ENCODE measurements around the gene PDS5B. TPM values are rescaled to one million over a fixed set of nuclear protein-coding genes. Genes with fewer than 3 reads are reported as not detected.

Gene PDS5B
- total and polyA plus RNA-seq, 2 donors (not counting 1 experiment from before 2014, with no cell fraction given) = 6.6 to 62.9 TPM

DNA sequence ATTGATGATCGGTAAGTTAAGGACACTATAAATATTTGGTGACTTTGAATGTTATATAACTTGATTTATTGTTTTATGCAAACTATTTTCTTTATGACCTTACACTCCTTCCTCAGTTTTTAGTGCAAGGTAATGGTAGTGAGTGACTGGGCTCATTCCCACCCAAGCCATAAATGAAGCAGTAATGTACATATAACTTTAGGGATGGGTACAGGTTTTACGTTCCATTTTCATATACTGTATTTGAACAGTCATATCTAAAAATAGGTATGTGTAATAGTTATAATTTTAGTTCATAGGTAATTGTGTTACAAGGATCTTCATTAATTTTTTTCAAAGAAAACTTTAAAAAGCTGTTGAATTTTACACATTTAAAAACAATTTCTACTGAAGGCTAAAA lies 101.0 kb downstream of the PDS5B start:
- Histone ChIP-seq H3K4me2 (replicated peaks; ENCODE audit: low read depth, low read length, poor library complexity, severe bottlenecking) (no peak overlapping the region), H3K79me2 (ENCODE audit: control insufficient read depth, insufficient read depth, low read length) (no peaks in the 10 kb centered on the region), H3K27me3 (replicated peaks in 1 of 4; ENCODE audit: control extremely low read depth in 1 of 4, control insufficient read depth in 3 of 4, insufficient read depth in 4 of 4, low read length in 3 of 4) (no peaks in the 10 kb centered on the region), H3K4me3 (ENCODE audit: control extremely low read depth in 1 of 5, extremely low read depth in 1 of 5, insufficient read depth in 1 of 5, low read depth in 2 of 5, low read length in 4 of 5) (no peak overlapping the region), H3K4me1 (ENCODE audit: control insufficient read depth in 2 of 2, insufficient read depth in 2 of 2, low read length in 2 of 2) (no peaks in the 10 kb centered on the region), H3K9ac (ENCODE audit: low read length) (no peak overlapping the region), H3K9me3 (ENCODE audit: control extremely low read depth in 1 of 3, control insufficient read depth in 2 of 3, insufficient read depth in 1 of 3, low read length in 2 of 3) (no peaks in the 10 kb centered on the region), H3K36me3 (replicated peaks in 1 of 2; ENCODE audit: control extremely low read depth in 1 of 2, control insufficient read depth in 1 of 2, extremely low read depth in 1 of 2, insufficient read depth in 2 of 2, low read length in 1 of 2) (peaks cover 8 to 10% of the 10 kb centered on the region in 2 experiments), H4K20me1 (ENCODE audit: control insufficient read depth, insufficient read depth, low read length, poor library complexity, severe bottlenecking) (no peaks in the 10 kb centered on the region), H3K27ac (ENCODE audit: low read length in 2 of 2) (no peak overlapping the region), H2AFZ (ENCODE audit: insufficient read depth, low read depth, low read length, poor library complexity, severe bottlenecking) (no peak overlapping the region)
- DNase-seq (no peak), ATAC-seq (ENCODE audit: low read depth) (no peak)
- intact Hi-C loops (cut with micrococcal nuclease) = no loop called here
- ChIA-PET POLR2A (interaction anchor here (0.6 kb wide), 1 partner anchor 9 kb away, joined by 3 read pairs; no protein-coding TSS in a partner anchor), CTCF (no interaction called here)
- no peak overlapping the region for H3K27ac Mint-ChIP-seq
- no CpG with 5 or more reads among the region's 2 CpGs for WGBS (ENCODE audit: insufficient coverage)
- no peaks in the 10 kb centered on the region for H3K9me3 Mint-ChIP-seq (ENCODE audit: insufficient read depth)
- peaks cover 3% of the 10 kb centered on the region for H3K4me1 Mint-ChIP-seq
- H3K4me3 Mint-ChIP-seq = no peak overlapping the region
- TF ChIP-seq, protein P1, sequence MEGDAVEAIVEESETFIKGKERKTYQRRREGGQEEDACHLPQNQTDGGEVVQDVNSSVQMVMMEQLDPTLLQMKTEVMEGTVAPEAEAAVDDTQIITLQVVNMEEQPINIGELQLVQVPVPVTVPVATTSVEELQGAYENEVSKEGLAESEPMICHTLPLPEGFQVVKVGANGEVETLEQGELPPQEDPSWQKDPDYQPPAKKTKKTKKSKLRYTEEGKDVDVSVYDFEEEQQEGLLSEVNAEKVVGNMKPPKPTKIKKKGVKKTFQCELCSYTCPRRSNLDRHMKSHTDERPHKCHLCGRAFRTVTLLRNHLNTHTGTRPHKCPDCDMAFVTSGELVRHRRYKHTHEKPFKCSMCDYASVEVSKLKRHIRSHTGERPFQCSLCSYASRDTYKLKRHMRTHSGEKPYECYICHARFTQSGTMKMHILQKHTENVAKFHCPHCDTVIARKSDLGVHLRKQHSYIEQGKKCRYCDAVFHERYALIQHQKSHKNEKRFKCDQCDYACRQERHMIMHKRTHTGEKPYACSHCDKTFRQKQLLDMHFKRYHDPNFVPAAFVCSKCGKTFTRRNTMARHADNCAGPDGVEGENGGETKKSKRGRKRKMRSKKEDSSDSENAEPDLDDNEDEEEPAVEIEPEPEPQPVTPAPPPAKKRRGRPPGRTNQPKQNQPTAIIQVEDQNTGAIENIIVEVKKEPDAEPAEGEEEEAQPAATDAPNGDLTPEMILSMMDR (IDR thresholded peaks at IDR 0.05) = no peak
- TF ChIP-seq EZH2 (IDR thresholded peaks at IDR 0.05; ENCODE audit: borderline replicate concordance, insufficient read depth, low read depth, low read length, poor library complexity, severe bottlenecking) = no peak
- no peaks in the 10 kb centered on the region for H3K27me3 Mint-ChIP-seq

DNA sequence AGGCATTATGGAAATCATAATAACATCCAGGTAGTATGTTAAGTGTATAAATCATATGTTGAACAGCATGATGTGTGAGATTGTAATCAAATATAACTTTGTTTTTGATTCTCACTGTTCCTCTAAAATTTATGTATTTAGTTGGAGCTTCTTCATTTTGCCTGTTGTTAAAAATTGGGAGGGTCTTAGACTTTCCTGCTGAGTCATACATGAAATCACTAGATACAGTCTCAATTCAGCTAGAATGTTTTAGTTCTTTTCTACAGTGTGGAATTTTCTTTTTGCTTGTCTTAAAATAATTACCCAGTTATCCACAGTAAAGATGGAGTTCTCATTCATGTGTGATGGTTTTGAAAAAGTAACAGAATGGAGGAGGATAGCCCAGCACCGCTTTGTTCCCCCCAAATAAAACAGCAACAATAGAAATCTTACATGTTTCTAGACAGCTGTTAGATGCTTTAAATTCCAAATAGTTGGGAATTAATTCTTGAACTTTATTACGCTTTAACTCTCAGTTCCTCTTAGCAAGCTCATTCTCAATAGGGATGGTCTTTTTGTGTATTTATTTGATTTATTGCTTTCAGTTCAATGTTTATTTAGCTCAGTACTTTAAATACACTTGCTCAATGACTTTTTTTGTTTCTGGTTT lies 109.5 kb downstream of the PDS5B start:
- Mint-ChIP-seq H3K27ac (no peak overlapping the region), H3K4me3 (no peak overlapping the region)
- CTCF ChIA-PET = interaction anchor here (2.2 kb wide), 1 partner anchor 27 kb away, joined by 9 read pairs; no protein-coding TSS in a partner anchor

More for the DNA sequence above, 109.5 kb downstream of the PDS5B start:
- Histone ChIP-seq H3K9ac (ENCODE audit: low read length) (no peak overlapping the region), H3K9me3 (ENCODE audit: control extremely low read depth in 1 of 3, control insufficient read depth in 2 of 3, insufficient read depth in 1 of 3, low read length in 2 of 3) (no peaks in the 10 kb centered on the region), H3K27ac (ENCODE audit: low read length in 2 of 2) (no peak overlapping the region), H3K4me1 (ENCODE audit: control insufficient read depth in 2 of 2, insufficient read depth in 2 of 2, low read length in 2 of 2) (no peaks in the 10 kb centered on the region), H3K79me2 (ENCODE audit: control insufficient read depth, insufficient read depth, low read length) (no peaks in the 10 kb centered on the region), H3K4me2 (replicated peaks; ENCODE audit: low read depth, low read length, poor library complexity, severe bottlenecking) (no peak overlapping the region), H2AFZ (ENCODE audit: insufficient read depth, low read depth, low read length, poor library complexity, severe bottlenecking) (no peak overlapping the region), H3K27me3 (replicated peaks in 1 of 4; ENCODE audit: control extremely low read depth in 1 of 4, control insufficient read depth in 3 of 4, insufficient read depth in 4 of 4, low read length in 3 of 4) (no peaks in the 10 kb centered on the region), H3K4me3 (ENCODE audit: control extremely low read depth in 1 of 5, extremely low read depth in 1 of 5, insufficient read depth in 1 of 5, low read depth in 2 of 5, low read length in 4 of 5) (no peak overlapping the region), H3K36me3 (replicated peaks in 1 of 2; ENCODE audit: control extremely low read depth in 1 of 2, control insufficient read depth in 1 of 2, extremely low read depth in 1 of 2, insufficient read depth in 2 of 2, low read length in 1 of 2) (peaks cover 3 to 10% of the 10 kb centered on the region in 2 experiments), H4K20me1 (ENCODE audit: control insufficient read depth, insufficient read depth, low read length, poor library complexity, severe bottlenecking) (no peaks in the 10 kb centered on the region)
- DNase-seq (no peak), ATAC-seq (ENCODE audit: low read depth) (no peak)
- peaks cover 3% of the 10 kb centered on the region for H3K4me1 Mint-ChIP-seq
- intact Hi-C loops (cut with micrococcal nuclease) = no loop called here
- no peaks in the 10 kb centered on the region for H3K27me3 Mint-ChIP-seq
- H3K9me3 Mint-ChIP-seq (ENCODE audit: insufficient read depth) = no peaks in the 10 kb centered on the region
- TF ChIP-seq, protein P1 (IDR thresholded peaks at IDR 0.05) = no peak
- no peak for TF ChIP-seq EZH2 (IDR thresholded peaks at IDR 0.05; ENCODE audit: borderline replicate concordance, insufficient read depth, low read depth, low read length, poor library complexity, severe bottlenecking)
- POLR2A ChIA-PET = no interaction called here
- WGBS (ENCODE audit: insufficient coverage) = no CpG with 5 or more reads among the region's 2 CpGs

All from B cell (primary cell).